Activated T-helper 2 cell treated with anti-CD3 and anti-CD28 coated beads, Interferon-gamma antibody, Interleukin-2, Interleukin-4, amounts not matched to agents 10 μg/mL and 5 μg/mL and 100 μg/mL, durations not matched to agents 14 hours and 24 hours and 36 hours (primary cell): ENCODE data around the gene AQP7. TPM values are rescaled to one million over a fixed set of nuclear protein-coding genes. Genes with fewer than 3 reads are reported as not detected.

Experiments
- DNase-seq: peaks from one replicate; pipeline ENCODE4 v3.0.0; 2021; ENCODE audit warnings: low spot score
- H3K27ac Mint-ChIP-seq: one replicate; pipeline ENCODE4 v1.8.0; 2021; ENCODE audit warnings: mixed read lengths
- H3K27me3 Mint-ChIP-seq: one replicate; pipeline ENCODE4 v1.8.0; 2021; ENCODE audit warnings: low read depth, mixed read lengths
- H3K36me3 Mint-ChIP-seq: one replicate; pipeline ENCODE4 v1.8.0; 2021; ENCODE audit warnings: low read depth, mixed read lengths
- H3K4me1 Mint-ChIP-seq: one replicate; pipeline ENCODE4 v1.8.0; 2021; ENCODE audit warnings: low read depth, mixed read lengths
- H3K4me3 Mint-ChIP-seq: one replicate; pipeline ENCODE4 v1.8.0; 2021; ENCODE audit warnings: low read depth, mild to moderate bottlenecking, moderate library complexity, mixed read lengths
- H3K9me3 Mint-ChIP-seq: one replicate; pipeline ENCODE4 v1.8.0; 2021; ENCODE audit warnings: mixed read lengths
- intact Hi-C: fragments of 100-400 bp; cut with micrococcal nuclease; formaldehyde crosslinking; loops from one replicate; pipeline ENCODE4 v1.15.1; 2023
- total RNA-seq: library from RNA; stranded (reverse); gene quantifications from 2 replicates; pipeline ENCODE4 v1.2.3, GENCODE V29; 2022

The AQP7 gene
- total RNA-seq, 1 donor from 2014 or later = not detected

GRCh38 chr9:33440204-33440603 is 37.8 kb upstream of the AQP7 start:
- Mint-ChIP-seq H3K4me3 (no peak overlapping the region), H3K27me3 (no peaks in the 10 kb centered on the region), H3K27ac (no peak overlapping the region), H3K4me1 (peaks cover 7% of the 10 kb centered on the region), H3K36me3 (peaks cover 7% of the 10 kb centered on the region), H3K9me3 (no peaks in the 10 kb centered on the region)
- intact Hi-C loops = no loop called here
- no peak for DNase-seq

- H3K4me3 Mint-ChIP-seq = no peak overlapping the region
- H3K36me3 Mint-ChIP-seq = peaks cover 7% of the 10 kb centered on the region
- H3K27me3 Mint-ChIP-seq = no peaks in the 10 kb centered on the region
- no peak overlapping the region for H3K27ac Mint-ChIP-seq
- intact Hi-C loops = no loop called here
- no peaks in the 10 kb centered on the region for H3K9me3 Mint-ChIP-seq
- DNase-seq = no peak
- peaks cover 5% of the 10 kb centered on the region for H3K4me1 Mint-ChIP-seq
Observed at GRCh38 chr9:33439731-33440130, 37.4 kb upstream of the AQP7 start.

GRCh38 chr9:33438926-33439680 is 36.7 kb upstream of the AQP7 start:
- Mint-ChIP-seq H3K4me3 (no peak overlapping the region), H3K27me3 (no peaks in the 10 kb centered on the region), H3K9me3 (no peaks in the 10 kb centered on the region), H3K36me3 (peaks cover 7% of the 10 kb centered on the region), H3K4me1 (peaks cover 8% of the 10 kb centered on the region), H3K27ac (no peak overlapping the region)
- intact Hi-C loops = no loop called here
- no peak for DNase-seq

- H3K27me3 Mint-ChIP-seq = no peaks in the 10 kb centered on the region
- intact Hi-C loops = no loop called here
- no peak overlapping the region for H3K27ac Mint-ChIP-seq
- no peak overlapping the region for H3K4me3 Mint-ChIP-seq
- H3K36me3 Mint-ChIP-seq = peaks cover 7% of the 10 kb centered on the region
- no peaks in the 10 kb centered on the region for H3K9me3 Mint-ChIP-seq
- peaks cover 10% of the 10 kb centered on the region for H3K4me1 Mint-ChIP-seq
- DNase-seq = no peak
Observed at GRCh38 chr9:33437898-33438297, 35.5 kb upstream of the AQP7 start.

- no peaks in the 10 kb centered on the region for H3K9me3 Mint-ChIP-seq
- no peak overlapping the region for H3K27ac Mint-ChIP-seq
- H3K4me1 Mint-ChIP-seq = peaks cover 10% of the 10 kb centered on the region
- H3K27me3 Mint-ChIP-seq = no peaks in the 10 kb centered on the region
- H3K36me3 Mint-ChIP-seq = peaks cover 7% of the 10 kb centered on the region
- intact Hi-C loops = no loop called here
- DNase-seq = no peak
- H3K4me3 Mint-ChIP-seq = no peak overlapping the region
Observed at GRCh38 chr9:33437205-33437604, 34.8 kb upstream of the AQP7 start.

- no peaks in the 10 kb centered on the region for H3K27me3 Mint-ChIP-seq
- no peak for DNase-seq
Observed at GRCh38 chr9:33436445-33436844, 34.1 kb upstream of the AQP7 start.

GRCh38 chr9:33435821-33436277 is 33.5 kb upstream of the AQP7 start:
- intact Hi-C loops = no loop called here
- Mint-ChIP-seq H3K36me3 (peaks cover 6% of the 10 kb centered on the region), H3K27ac (no peak overlapping the region), H3K4me1 (peaks cover 12% of the 10 kb centered on the region), H3K9me3 (no peaks in the 10 kb centered on the region), H3K4me3 (no peak overlapping the region), H3K27me3 (no peaks in the 10 kb centered on the region)
- no peak for DNase-seq

More at GRCh38 chr9:33436445-33436844, 34.1 kb upstream of the AQP7 start:
- H3K9me3 Mint-ChIP-seq = no peaks in the 10 kb centered on the region
- H3K4me3 Mint-ChIP-seq = no peak overlapping the region
- H3K4me1 Mint-ChIP-seq = peaks cover 11% of the 10 kb centered on the region
- H3K36me3 Mint-ChIP-seq = peaks cover 7% of the 10 kb centered on the region
- intact Hi-C loops = no loop called here
- H3K27ac Mint-ChIP-seq = no peak overlapping the region

GRCh38 chr9:33434317-33435105 is 32.1 kb upstream of the AQP7 start:
- Mint-ChIP-seq H3K4me1 (peaks cover 10% of the 10 kb centered on the region), H3K36me3 (no peaks in the 10 kb centered on the region), H3K27me3 (no peaks in the 10 kb centered on the region), H3K27ac (no peak overlapping the region), H3K9me3 (no peaks in the 10 kb centered on the region), H3K4me3 (no peak overlapping the region)
- intact Hi-C loops = no loop called here
- DNase-seq = no peak

- intact Hi-C loops = no loop called here
- H3K27me3 Mint-ChIP-seq = no peaks in the 10 kb centered on the region
- no peaks in the 10 kb centered on the region for H3K36me3 Mint-ChIP-seq
- no peaks in the 10 kb centered on the region for H3K9me3 Mint-ChIP-seq
- no peak for DNase-seq
- peaks cover 10% of the 10 kb centered on the region for H3K4me1 Mint-ChIP-seq
- no peak overlapping the region for H3K27ac Mint-ChIP-seq
- no peak overlapping the region for H3K4me3 Mint-ChIP-seq
Observed at GRCh38 chr9:33433871-33434270, 31.5 kb upstream of the AQP7 start.

- Mint-ChIP-seq H3K27ac (no peak overlapping the region), H3K4me1 (peaks cover 7% of the 10 kb centered on the region)
Observed at GRCh38 chr9:33431420-33431819, 29.1 kb upstream of the AQP7 start.

GRCh38 chr9:33430942-33431341 is 28.6 kb upstream of the AQP7 start:
- H3K9me3 Mint-ChIP-seq = no peaks in the 10 kb centered on the region
- no peak for DNase-seq
- H3K4me3 Mint-ChIP-seq = no peak overlapping the region
- H3K36me3 Mint-ChIP-seq = no peaks in the 10 kb centered on the region
- intact Hi-C loops = no loop called here
- peaks cover 7% of the 10 kb centered on the region for H3K4me1 Mint-ChIP-seq
- no peak overlapping the region for H3K27ac Mint-ChIP-seq
- no peaks in the 10 kb centered on the region for H3K27me3 Mint-ChIP-seq

More at GRCh38 chr9:33431420-33431819, 29.1 kb upstream of the AQP7 start:
- H3K9me3 Mint-ChIP-seq = no peaks in the 10 kb centered on the region
- no peak overlapping the region for H3K4me3 Mint-ChIP-seq
- H3K27me3 Mint-ChIP-seq = no peaks in the 10 kb centered on the region
- no peaks in the 10 kb centered on the region for H3K36me3 Mint-ChIP-seq
- no peak for DNase-seq
- intact Hi-C loops = no loop called here

GRCh38 chr9:33429256-33429985 is 27.1 kb upstream of the AQP7 start:
- no peaks in the 10 kb centered on the region for H3K36me3 Mint-ChIP-seq
- no peaks in the 10 kb centered on the region for H3K9me3 Mint-ChIP-seq
- H3K4me1 Mint-ChIP-seq = peaks cover 7% of the 10 kb centered on the region
- no peak overlapping the region for H3K27ac Mint-ChIP-seq
- H3K4me3 Mint-ChIP-seq = no peak overlapping the region
- no peak for DNase-seq
- intact Hi-C loops = no loop called here
- no peaks in the 10 kb centered on the region for H3K27me3 Mint-ChIP-seq
